GM21360 (cell line): ENCODE measurements around the gene CADM2.

Experiments used
- ATAC-seq: cut with Tn5 transposase; IDR thresholded peaks from one replicate; pipeline ENCODE4 v1.9.1; 2021; ENCODE audit warnings: mild to moderate bottlenecking, moderate library complexity; ENCODE audit not compliant: unreplicated experiment

CADM2 gene

DNA sequence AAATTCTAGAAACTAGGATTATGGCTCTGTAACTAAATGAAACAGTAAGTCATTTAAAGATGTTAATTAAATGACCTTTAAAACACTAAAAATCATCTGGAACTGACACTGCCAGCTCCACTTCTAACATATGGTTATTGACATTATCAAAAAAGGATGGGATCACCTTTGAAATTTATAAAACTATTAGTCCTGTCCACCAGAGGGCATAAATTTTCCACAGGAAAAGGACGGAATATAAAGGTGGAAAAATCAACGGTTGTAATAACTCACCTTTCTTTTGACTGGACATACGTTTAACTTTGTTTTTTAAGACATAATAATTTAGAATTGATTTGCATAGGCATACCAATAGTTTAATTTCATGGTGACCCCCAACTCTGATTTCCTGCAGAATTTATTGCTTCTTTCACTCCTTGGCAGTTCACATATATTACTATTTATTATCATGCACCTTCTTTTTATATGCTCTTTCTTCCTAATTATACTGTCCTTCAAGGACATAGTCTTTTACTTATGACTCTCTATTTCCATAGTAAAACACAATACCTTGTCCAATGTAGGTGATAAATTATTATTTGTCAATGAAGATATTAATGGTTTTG lies 345.7 kb downstream of the CADM2 start:
- no peak for ATAC-seq

DNA sequence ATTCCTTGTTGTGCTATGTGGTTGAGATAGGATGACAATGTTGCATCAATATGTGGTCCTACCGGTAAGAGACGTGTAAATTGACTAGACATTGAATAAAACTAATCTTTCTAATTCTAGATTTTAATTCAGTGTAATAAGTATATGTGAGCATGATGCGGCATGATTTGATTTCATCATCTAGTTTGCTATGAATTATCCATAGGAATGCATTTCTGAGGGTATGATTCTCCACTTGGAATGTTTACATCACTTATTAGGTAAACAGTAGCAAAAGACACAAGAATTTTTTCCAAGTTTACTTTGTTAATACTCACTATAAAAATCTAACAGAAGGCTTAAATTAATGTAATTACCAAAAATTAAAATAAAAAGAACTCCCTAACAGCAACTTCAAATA lies 353.5 kb downstream of the CADM2 start:
- no peak for ATAC-seq

DNA sequence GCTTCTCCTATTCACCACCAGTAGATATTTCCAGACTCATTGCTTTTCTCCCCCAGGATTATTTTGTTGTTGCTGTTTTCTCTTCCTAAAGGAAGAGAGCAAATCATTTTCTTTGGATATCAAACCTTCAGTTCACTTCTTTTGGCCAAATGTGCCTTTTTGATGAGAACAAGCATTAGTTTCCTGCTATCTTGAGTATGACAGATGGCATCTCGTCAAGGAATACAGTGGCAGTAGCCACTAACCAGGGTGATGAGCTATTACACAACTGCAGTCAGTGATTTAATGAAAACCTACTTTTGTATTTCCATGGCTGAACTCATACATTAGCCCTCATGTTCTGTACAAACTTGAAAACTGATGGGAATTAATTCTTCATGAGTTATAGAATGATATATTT lies 354.6 kb downstream of the CADM2 start:
- ATAC-seq, result no peak

DNA sequence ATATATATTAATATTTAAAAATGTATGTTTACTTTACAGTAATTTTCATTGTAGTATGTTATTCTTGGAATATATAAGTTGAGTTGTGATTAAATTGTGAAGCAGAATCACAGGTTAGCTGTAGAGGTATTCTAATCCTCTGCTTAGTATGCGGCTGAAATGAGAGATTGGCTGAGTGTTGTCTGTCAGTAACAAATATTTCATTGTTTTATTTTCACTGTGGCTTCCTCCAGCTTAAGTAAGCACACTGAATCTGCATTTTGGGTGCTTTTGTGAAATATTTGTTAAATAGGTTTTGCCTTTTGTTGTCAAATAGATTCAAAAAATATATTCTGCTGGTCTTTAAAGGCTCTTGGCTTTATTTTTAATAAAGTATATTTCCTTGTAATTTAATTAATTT lies 357.5 kb downstream of the CADM2 start:
- ATAC-seq, result no peak

DNA sequence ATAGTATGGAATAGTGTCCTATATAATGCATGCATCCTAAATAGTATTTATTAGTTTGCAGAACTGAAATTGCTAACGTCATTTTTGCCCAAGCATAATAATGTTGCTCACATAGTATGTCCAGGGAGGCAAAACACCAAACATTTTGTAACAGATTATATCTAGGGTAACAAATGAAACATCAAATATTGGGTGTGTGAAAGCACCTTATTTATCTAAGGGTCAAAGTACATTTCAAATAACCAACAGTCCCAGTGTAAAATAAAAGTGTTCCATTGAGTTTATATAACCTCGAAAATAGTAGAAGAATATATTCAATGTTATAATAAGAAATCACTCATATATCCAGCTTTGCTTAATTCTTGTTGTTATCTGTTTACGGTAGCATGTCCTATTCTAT lies 363.1 kb downstream of the CADM2 start:
- no peak for ATAC-seq

DNA sequence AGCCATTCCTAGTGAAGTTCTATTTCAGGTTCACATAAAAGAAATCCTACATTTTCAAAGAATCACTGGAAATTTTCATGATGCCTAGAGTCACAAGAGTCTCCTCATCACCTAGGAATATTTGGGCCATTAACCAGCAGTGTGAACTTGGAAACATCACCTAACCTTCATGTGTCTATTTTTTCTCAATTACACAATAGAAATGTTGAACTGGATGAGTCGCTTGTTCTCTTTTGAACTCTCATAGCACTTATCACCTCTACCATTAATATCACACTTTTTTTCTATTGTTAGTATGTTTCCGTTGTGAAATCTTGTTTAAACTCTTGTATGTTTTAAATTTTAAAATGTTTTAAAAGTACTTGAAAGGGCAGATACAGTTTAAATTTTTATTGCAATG lies 371.3 kb downstream of the CADM2 start:
- ATAC-seq, result no peak

DNA sequence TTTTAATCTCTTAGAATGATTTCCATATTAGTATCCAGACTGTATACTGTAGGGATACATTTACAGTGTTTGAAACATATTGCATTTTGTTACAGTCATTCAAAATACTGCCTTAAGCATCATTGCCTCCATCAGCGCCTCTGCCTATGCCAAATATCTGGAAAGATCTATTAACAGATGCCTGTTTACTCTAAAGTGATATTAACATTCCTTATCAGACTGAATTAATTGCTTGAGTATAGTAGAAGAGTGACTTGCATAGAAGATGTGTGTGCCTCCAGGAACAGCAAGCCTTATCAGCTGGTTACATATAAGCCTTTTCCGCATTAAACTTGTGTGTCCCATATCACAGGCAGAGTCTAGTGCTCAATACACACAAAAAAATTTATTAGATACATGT lies 379.1 kb downstream of the CADM2 start:
- ATAC-seq, result no peak

DNA sequence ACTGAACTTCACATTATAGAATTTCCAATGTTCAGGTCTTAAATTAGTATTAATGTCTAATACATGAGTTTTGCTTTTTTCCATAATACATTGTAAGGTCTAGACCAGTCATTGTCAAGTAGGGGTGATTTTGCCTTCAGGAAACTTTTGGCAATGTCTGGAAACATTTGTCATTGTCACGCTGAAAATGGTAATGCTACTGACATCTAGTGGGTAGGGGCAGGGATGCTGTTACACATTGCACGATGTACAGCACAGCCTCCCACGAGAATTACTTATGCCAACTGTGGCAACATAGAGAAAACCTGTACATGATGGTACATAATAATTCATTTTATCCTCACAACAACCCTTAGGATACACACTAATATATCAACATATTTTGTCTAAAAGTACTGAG lies 384.1 kb downstream of the CADM2 start:
- ATAC-seq, result no peak

DNA sequence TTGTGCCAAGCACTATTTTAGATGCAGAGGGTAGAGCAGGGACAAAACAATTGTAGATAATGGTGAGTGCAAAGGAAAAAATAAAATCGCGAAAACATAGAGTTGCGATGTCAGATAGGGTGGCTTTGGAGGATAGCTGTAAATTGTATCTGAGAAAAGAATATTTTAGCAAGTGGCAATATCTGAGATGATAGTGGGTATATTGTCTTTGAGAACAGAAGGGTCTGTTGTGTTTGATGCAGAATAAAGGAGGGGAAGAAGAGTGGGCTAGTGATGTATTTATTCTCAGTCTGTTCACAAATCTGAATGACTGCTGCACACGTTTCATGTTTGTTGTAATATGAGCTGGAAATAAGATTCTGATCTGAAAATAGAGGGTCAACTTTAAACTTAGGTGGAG lies 396.8 kb downstream of the CADM2 start:
- no peak for ATAC-seq

DNA sequence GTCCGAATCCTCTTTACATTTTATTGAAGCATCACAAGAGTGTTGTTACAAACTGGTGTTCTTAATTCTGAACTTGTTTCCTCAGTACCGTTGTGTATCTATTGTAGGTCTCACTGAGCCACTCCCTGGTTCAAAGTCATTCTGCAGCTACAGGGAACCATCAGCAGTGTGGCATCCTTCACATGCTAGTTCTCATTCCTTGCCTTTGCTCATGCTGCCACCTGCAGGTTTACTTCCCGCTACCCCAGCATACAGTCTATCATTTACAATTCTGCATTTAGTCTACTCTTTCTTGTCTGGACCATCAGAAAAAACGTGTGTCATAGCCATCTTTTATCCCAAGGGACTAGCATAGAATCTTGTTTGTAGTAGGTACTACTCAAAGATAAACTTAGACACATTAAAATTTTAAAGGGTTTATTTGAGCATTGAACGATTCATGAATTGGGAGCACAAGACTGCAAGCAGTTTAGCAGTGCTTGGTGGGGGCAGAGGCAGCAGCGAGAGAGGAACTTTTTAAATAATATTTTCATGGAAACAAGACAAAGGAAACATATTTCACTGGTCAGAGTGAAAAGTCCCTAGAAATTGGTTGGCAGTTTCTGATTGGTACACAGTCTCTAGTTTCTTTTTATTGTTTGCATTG lies 402.1 kb downstream of the CADM2 start:
- peak; percentile 66 for ATAC-seq

DNA sequence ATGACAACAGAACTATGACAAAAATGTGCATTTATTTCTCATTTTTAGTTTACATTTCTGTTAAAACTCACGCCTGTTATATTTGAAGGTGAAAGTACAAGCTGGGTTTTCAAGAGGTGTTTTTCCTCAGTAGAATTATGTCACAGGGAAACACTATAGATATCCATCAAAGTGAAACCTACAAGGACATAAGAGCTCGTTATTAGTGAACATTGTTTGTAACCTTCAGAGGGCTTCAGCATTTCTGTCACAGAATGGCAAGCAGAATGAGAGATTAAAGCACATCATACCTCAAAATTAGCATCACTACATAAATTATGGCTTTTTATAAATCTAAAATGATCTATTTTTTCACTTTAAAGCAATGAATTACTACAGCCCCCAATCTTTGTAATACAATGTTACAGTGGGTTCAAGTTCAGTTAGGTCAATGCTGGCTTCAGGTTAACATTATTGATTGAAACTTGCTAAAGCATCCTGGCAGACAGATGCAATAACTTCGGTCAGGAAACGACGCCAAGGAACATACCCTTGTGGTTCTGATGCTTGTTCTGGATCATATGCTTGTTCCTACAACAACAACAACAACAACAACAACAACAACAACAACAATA lies 405.6 kb downstream of the CADM2 start:
- no peak for ATAC-seq

DNA sequence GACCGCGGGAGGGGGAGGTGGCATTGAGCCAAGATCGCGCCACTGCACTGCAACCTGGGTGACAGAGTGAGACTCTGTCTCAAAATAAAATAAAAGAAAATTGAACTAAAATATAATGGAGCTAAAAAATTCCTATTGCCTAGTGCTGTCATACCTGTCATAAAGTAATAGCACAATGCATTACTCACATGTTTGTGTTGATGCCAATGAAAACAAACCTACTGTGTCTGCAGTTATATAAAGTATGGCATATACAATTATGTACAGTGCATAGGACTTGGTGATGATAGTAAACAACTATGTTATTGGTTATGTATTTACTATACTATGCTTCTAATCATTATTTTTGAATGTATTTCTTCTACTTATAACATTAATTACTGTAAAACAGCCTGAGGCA lies 411.6 kb downstream of the CADM2 start:
- ATAC-seq, result no peak

DNA sequence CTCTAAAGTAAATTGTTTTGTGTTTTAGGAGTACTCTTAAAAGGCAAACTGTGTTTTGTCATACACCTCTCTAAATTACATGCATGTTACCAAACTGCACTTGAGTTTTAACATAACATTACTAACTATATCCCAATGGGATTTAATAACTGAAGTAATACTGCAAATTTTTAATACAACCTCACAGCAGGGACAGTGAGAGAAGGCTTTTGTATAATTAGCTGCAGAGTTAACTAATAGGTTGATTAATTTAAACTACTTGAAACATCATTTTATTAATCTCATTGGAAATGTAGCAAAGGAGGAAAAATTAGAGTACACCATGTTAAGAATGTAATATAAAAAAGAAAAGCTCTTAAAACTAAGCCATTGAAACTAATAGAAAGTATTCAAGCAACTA lies 417.3 kb downstream of the CADM2 start:
- ATAC-seq, result no peak

DNA sequence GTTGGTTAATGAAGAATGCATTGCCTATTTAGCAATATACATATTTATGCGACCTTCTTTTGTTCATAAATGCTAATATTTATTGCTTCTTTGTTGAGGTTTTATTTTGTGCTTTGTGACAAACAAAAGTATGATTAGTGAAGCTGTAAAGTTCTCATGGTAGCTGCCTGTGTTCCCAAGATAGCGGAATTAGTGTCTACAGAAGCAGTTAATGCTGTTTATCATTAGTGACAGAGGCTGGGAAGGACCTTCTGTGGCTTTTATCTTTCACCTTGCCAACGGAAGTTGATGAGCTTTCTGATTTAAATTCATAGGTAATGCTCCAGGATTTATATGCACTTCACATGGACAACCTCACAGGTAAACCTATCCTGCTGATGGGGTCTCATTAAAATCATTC lies 418.3 kb downstream of the CADM2 start:
- no peak for ATAC-seq

DNA sequence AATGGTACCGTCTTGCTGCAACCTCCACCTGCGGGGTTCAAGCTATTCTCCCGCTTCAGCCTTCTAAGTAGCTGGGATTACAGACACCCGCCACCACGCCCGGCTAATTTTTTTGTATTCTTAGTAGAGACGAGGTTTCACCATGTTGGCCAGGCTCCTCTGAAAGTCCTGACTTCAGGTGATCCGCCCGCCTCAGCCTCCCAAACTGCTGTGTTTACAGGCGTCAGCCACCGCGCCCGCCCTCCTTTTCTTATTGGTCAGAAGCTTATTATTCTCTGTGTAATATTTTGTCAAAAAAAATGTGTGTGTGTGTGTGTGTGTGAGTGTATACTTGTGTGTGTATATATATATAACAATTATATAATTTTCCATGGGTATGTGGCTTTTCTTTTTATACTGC lies 425.6 kb downstream of the CADM2 start:
- no peak for ATAC-seq

DNA sequence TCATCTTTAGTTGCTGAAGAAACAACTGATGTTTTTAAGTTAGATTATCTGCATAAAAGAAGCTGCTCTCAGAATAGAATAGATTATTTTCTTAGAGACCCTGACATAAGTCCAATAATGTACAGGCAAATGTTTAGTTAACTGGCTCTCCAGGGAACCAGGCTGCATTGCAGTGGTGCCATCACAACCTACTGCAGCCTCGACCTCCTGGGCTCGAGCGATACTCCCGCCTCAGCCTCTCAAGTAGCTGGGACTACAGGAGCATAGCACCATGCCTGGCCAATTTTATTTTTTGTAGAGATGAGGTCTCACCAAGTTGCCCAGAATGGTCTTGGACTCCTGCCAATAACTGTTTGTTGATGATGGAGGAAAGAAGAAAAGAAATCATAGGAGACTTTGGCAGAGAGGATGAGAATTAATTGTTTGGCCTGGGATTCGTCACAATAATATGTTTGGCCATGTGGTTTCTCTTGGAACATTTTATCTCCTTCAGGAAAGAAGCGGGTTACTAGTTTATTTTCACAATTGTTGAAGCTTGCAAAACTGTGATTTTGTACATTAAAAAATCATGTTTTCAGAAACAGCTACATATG lies 429.2 kb downstream of the CADM2 start:
- ATAC-seq, result no peak

DNA sequence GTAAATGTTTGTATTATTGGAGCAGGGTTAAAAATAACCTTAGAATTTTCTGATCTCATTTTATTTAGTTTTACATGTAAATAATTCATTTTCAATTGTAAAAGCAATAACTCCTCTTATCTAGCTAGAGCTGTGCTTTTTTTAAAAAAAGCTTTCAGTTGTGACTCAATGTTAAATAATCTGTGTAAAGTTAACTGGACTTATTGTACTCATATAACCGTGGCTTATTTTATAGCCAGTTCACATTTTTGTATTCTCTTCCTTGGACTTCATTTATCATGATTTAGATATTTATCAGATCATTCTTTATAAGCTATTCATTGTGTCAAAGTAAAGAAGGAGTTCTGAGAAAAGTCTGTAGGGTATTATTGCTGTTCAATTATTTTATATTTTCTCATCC lies 435.6 kb downstream of the CADM2 start:
- no peak for ATAC-seq

DNA sequence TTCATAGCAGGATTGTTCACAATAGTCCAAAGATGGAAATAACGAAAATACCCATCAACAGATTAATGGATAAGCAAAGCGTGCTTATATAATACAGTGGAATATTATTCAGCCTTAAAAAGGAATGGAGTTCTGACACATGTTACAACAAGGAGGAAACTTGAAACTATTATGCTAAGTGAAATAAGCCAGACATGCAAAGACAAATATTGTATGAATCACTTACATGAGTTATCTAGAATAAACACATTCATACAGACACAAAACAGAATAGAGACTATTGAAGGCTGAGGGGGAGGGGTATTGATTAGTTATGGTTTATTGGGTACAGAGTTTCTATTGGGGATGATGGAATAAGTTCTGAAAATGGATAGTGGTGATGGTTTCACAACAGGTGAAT lies 438.6 kb downstream of the CADM2 start:
- no peak for ATAC-seq

DNA sequence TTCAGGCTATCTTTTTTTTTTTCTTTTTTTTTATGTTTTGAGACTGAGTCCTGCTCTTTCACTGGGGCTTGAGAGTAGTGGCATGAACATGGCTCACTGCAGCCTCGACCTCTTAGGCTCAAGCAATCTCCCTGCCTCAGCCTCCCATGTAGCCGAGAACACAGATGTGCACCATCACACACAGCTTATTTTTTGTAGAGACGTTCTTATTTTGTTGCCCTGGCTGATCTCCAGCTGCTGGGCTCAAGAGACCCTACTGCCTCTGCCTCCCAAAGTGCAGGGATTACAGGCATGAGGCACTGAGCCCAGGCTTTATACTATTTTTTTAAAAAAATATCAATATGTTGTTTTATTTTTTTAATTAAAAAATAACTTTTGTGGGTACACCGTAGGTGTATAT lies 467.3 kb downstream of the CADM2 start:
- no peak for ATAC-seq

DNA sequence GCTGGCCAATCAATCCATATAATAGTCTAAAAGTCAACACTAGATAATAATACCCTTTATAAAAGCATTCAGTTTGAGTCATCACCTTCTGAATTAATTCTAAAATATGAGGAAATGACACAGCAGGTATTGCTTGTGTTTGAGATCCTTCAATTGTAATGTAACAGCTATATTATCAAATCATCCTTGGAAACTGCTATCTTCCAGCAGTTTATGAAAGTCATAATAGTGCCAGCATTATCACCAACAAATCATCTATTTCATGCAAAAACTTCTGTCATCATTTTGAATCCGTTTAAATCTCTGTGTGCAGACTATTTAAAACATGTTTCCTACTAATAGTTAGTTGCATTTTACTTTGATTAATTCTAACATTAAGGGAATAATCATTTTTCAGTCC lies 468.7 kb downstream of the CADM2 start:
- no peak for ATAC-seq

DNA sequence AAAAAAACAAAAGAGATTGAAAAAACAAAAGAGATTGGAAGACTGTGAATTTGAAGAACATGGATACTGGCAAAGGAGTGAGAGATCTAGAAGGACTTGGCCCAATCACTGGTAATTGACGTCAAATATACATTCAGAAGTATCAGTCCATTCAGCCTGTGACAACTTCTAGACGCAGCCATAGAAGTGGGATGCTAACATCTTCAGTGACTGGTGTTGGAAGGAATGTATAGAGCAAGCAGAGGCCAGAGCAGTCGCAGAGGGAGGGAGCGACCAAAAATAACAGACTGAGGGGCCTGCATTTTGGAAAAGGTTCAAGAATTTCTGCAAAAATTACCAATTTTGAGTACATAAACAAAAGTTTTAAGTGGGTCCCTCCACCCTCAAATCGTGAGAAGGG lies 473.3 kb downstream of the CADM2 start:
- ATAC-seq, result no peak

DNA sequence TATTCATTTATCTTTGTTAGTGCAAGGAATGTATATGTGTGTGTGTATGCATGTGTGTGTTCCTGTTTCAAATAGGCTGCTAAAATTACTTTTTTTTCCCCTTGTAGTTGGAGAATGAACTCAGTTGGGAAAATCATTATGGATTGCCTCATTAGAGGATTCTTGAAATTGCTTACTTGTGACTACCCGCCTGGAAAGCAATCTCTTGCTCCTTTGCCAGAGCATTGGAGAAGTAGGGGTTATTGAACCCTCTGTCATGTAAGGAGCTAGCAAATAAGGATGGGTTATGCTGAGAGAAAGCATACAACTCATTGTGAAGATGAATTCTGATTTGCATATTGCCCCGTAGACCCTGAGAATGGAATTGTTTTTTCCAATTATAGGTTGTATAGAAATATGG lies 474.5 kb downstream of the CADM2 start:
- no peak for ATAC-seq
